Gastroesophageal sphincter (tissue), 4 donors: ENCODE measurements around the gene UBR7. TPM values are rescaled to one million over a fixed set of nuclear protein-coding genes. Genes with fewer than 3 reads are reported as not detected.

Source experiments
- ATAC-seq: fragments of 150-250 bp; one replicate; pipeline ENCODE4 v1.9.1; 2016; ENCODE audit warnings: mild to moderate bottlenecking, moderate library complexity
- H3K27ac ChIP-seq, 4 donors: fragments of 200-600 bp; sonication (generic) in 3 of 4; 1 replicate in 3 of 4; 2 replicates in 1 of 4; pipeline ENCODE4 v1.5.1; 2016 to 2019
- H3K27me3 ChIP-seq: fragments of 200-600 bp; sonication (generic); one replicate; pipeline ENCODE4 v1.5.1; 2019
- H3K36me3 ChIP-seq, 2 donors: fragments of 200-600 bp; sonication (generic); one replicate each; pipeline ENCODE4 v1.5.1; 2019; ENCODE audit warnings: control low read depth in 1 of 2
- H3K4me1 ChIP-seq, 3 donors: fragments of 200-600 bp; sonication (generic); 1 replicate in 2 of 3; 2 replicates in 1 of 3; pipeline ENCODE4 v1.5.1; 2016 to 2019; ENCODE audit warnings: control low read depth in 2 of 3
- H3K4me3 ChIP-seq, 2 donors: fragments of 200-600 bp; sonication (generic); one replicate each; pipeline ENCODE4 v1.5.1; 2019; ENCODE audit warnings: mild to moderate bottlenecking in 1 of 2, moderate library complexity in 1 of 2
- H3K9me3 ChIP-seq, 3 donors: fragments of 200-600 bp; sonication (generic); one replicate each; pipeline ENCODE4 v1.5.1; 2017 to 2019; ENCODE audit warnings: control low read depth in 2 of 3
- CTCF ChIP-seq, 4 experiments: fragments of 200-600 bp in 2 of 4; fragments of 450-650 bp in 2 of 4; sonication (generic) in 1 of 4; IDR thresholded peaks; one replicate each; pipeline ENCODE4 v1.5.1; 2017 to 2019; ENCODE audit warnings: antibody characterized with exemption in 4 of 4, mild to moderate bottlenecking in 2 of 4, moderate library complexity in 2 of 4
- EP300 ChIP-seq: sonication (generic); formaldehyde crosslinking; IDR thresholded peaks from one replicate; pipeline ENCODE4 v1.6.1; 2017; ENCODE audit warnings: antibody characterized with exemption, mild to moderate bottlenecking
- POLR2A ChIP-seq, 2 donors: fragments of 450-650 bp; IDR thresholded peaks; one replicate each; pipeline ENCODE4 v1.6.1; 2017; ENCODE audit warnings: antibody characterized with exemption in 2 of 2, mild to moderate bottlenecking in 2 of 2, moderate library complexity in 1 of 2
- POLR2AphosphoS5 ChIP-seq: sonication (generic); formaldehyde crosslinking; IDR thresholded peaks from one replicate; pipeline ENCODE4 v1.6.1; 2017; ENCODE audit warnings: antibody characterized with exemption
- WGBS, 2 donors: methylation state at CpG; one replicate each; pipeline ENCODE4 v1.1.5; 2018; ENCODE audit warnings: low coverage in 1 of 2; 5-methylcytosine and 5-hydroxymethylcytosine counted together
- total RNA-seq, 4 donors: library from RNA; depleted of rRNA; stranded (reverse); fragments of >200 nt; gene quantifications; one replicate each; pipeline ENCODE4 v1.1.0, GENCODE V29; 2016

The UBR7 gene
- total RNA-seq, 4 donors from 2014 or later = 22.6 to 37.4 (median 27.9) TPM

- H3K27ac ChIP-seq = no peak overlapping the region
- peaks cover 7 to 96% of the 10 kb centered on the region in 2 donors for H3K36me3 ChIP-seq
- no peak overlapping the region for H3K4me3 ChIP-seq
- 86 to 91% methylated on average over 6 to 7 of the region's 7 CpGs for WGBS, 2 donors
- no peaks in the 10 kb centered on the region for H3K9me3 ChIP-seq
- TF ChIP-seq EP300 (no peak), POLR2A (IDR thresholded peaks at IDR 0.05) (no peak), POLR2AphosphoS5 (no peak), CTCF (IDR thresholded peaks at IDR 0.05) (no peak)
- no peaks in the 10 kb centered on the region for H3K4me1 ChIP-seq
- no peak for ATAC-seq
- H3K27me3 ChIP-seq = no peaks in the 10 kb centered on the region
Measured at GRCh38 chr14:93249128-93249831, 42.2 kb downstream of the UBR7 start.

GRCh38 chr14:93262446-93262845 is 55.4 kb downstream of the UBR7 start:
- Histone ChIP-seq H3K4me1 (no peaks in the 10 kb centered on the region), H3K27me3 (no peaks in the 10 kb centered on the region), H3K4me3 (no peak overlapping the region), H3K27ac (no peak overlapping the region), H3K9me3 (no peaks in the 10 kb centered on the region), H3K36me3 (peaks cover 0 to 55% of the 10 kb centered on the region in 2 donors)
- ATAC-seq = no peak
- WGBS, 2 donors = 100% methylated on average over 2 of the region's 2 CpGs; no CpG with 5 or more reads in 1 of the 2 donors
- TF ChIP-seq POLR2AphosphoS5 (no peak), CTCF (IDR thresholded peaks at IDR 0.05) (no peak), POLR2A (IDR thresholded peaks at IDR 0.05) (no peak), EP300 (no peak)

- Histone ChIP-seq H3K27ac (no peak overlapping the region), H3K4me3 (no peak overlapping the region), H3K9me3 (no peaks in the 10 kb centered on the region), H3K4me1 (no peaks in the 10 kb centered on the region), H3K36me3 (peaks cover 0 to 55% of the 10 kb centered on the region in 2 donors), H3K27me3 (no peaks in the 10 kb centered on the region)
- 100% methylated on average over 1 of the region's 1 CpG; no CpG with 5 or more reads in 1 of the 2 donors for WGBS, 2 donors
- no peak for ATAC-seq
- no peak for TF ChIP-seq POLR2A (IDR thresholded peaks at IDR 0.05)
Measured at GRCh38 chr14:93263416-93263815, 56.4 kb downstream of the UBR7 start.

GRCh38 chr14:93266127-93266526 is 59.1 kb downstream of the UBR7 start:
- TF ChIP-seq EP300 (no peak), POLR2A (IDR thresholded peaks at IDR 0.05) (no peak), CTCF (IDR thresholded peaks at IDR 0.05) (no peak), POLR2AphosphoS5 (no peak)
- no peak for ATAC-seq
- WGBS, 2 donors = 76 to 84% methylated on average over 6 of the region's 6 CpGs
- H3K27ac ChIP-seq = no peak overlapping the region
- no peaks in the 10 kb centered on the region for H3K27me3 ChIP-seq
- no peaks in the 10 kb centered on the region for H3K9me3 ChIP-seq
- peaks cover 0 to 39% of the 10 kb centered on the region in 2 donors for H3K36me3 ChIP-seq
- H3K4me1 ChIP-seq = no peaks in the 10 kb centered on the region
- H3K4me3 ChIP-seq = no peak overlapping the region

GRCh38 chr14:93267149-93267711 is 60.2 kb downstream of the UBR7 start:
- no peaks in the 10 kb centered on the region for H3K27me3 ChIP-seq
- no peak overlapping the region for H3K27ac ChIP-seq
- TF ChIP-seq POLR2A (IDR thresholded peaks at IDR 0.05) = no peak
- TF ChIP-seq EP300 = no peak
- no peak for TF ChIP-seq POLR2AphosphoS5
- TF ChIP-seq CTCF (IDR thresholded peaks at IDR 0.05) = no peak
- WGBS, 2 donors = 69 to 83% methylated on average over 3 of the region's 3 CpGs
- ATAC-seq = no peak
- no peaks in the 10 kb centered on the region for H3K9me3 ChIP-seq
- H3K4me3 ChIP-seq = no peak overlapping the region
- peaks cover 0 to 29% of the 10 kb centered on the region in 2 donors for H3K36me3 ChIP-seq
- H3K4me1 ChIP-seq = no peaks in the 10 kb centered on the region
